ENCODE data around the gene RYR2. TPM values are rescaled to one million over a fixed set of nuclear protein-coding genes. Genes with fewer than 3 reads are reported as not detected.

The RYR2 gene
- total and polyA plus RNA-seq, 9 of the 15 experiments (the other 6 are each of a cell fraction or from before 2014, with no cell fraction given): 0.03 to 0.42 (median 0.14) TPM

DNA sequence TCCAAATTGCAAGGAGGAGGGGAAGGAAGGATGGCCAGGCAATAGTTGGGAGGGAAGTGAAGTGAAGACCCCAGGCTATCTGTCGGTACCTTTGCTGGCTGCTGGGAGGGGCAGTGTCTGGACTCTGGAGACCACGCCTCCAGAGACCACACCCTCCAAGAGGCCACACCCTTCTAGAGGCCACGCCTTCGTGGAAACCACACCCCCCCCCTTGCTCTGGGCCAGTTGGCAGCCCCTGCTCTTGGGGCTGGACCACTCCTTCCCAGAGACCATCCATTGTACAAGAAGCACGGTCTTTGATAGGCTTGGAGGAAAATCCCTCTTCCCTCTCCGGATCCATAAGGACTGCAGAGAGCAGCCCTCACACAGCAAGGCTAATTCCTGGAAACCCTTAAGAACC lies 73.1 kb downstream of the RYR2 start:
- ChIA-PET CTCF (ENCODE audit: low intra/inter-chr PET ratio) (no interaction called here), POLR2A (interaction anchor here (0.6 kb wide), 1 partner anchor 66 kb away, joined by 3 read pairs; no protein-coding TSS in a partner anchor)
- H3K4me1 ChIP-seq (replicated peaks in 1 of 2; ENCODE audit: control insufficient read depth in 2 of 2, insufficient read depth in 2 of 2, low read length in 2 of 2): no peaks in the 10 kb centered on the region
- no peak overlapping the region for H3K4me3 ChIP-seq
- peak; percentile 36 to 67 (median 64) for DNase-seq (ENCODE audit: extremely low read depth in 1 of 4, low spot score in 3 of 4)
- H3K9ac ChIP-seq (ENCODE audit: insufficient read depth in 1 of 2, low read depth in 2 of 2, low read length in 2 of 2): no peak overlapping the region
- WGBS (ENCODE audit: insufficient coverage, low coverage, missing lambda C conversion rate): 5% methylated on average over 5 of the region's 6 CpGs
- H3K9me3 ChIP-seq (replicated peaks; ENCODE audit: control insufficient read depth, insufficient read depth, low read depth, low read length): no peaks in the 10 kb centered on the region
- ATAC-seq: peak; percentile 100
- no TSS peak for BruUV-seq (replicated peaks)
- FAIRE-seq: peak; percentile 29
- no peaks in the 10 kb centered on the region for H3K36me3 ChIP-seq (ENCODE audit: control insufficient read depth, insufficient read depth, low read length)
- intact Hi-C loops (cut with micrococcal nuclease) (loop anchor here (10.0 kb wide), 1 partner anchor 510 kb away; the partner anchor contains the start of gene HEATR1), in situ Hi-C loops (cut with MboI) (no loop called here)
- no peak overlapping the region for H3K4me2 ChIP-seq (ENCODE audit: insufficient read depth, low read length)
- H3K79me2 ChIP-seq (ENCODE audit: control insufficient read depth, insufficient read depth, low read length): no peaks in the 10 kb centered on the region
- H3K27ac ChIP-seq (ENCODE audit: extremely low read depth, low read depth, low read length): no peak overlapping the region
- no peaks in the 10 kb centered on the region for H4K20me1 ChIP-seq (replicated peaks; ENCODE audit: control insufficient read depth, insufficient read depth, low read length)
- H3K9me1 ChIP-seq (ENCODE audit: control insufficient read depth, insufficient read depth, low read length): no peaks in the 10 kb centered on the region
- no peak overlapping the region for H2AFZ ChIP-seq (ENCODE audit: low read depth, low read length)
- TF ChIP-seq ZNF224 (CRISPR knock-in tag; IDR thresholded peaks at IDR 0.05) (no peak), HDAC2 (IDR thresholded peaks at IDR 0.05) (no peak), MYC (IDR thresholded peaks at IDR 0.05; ENCODE audit: low read depth, low read length) (no peak), MYC (CRISPR knock-in tag; IDR thresholded peaks at IDR 0.05; ENCODE audit: borderline replicate concordance, low read depth) (no peak), SMAD4 (CRISPR knock-in tag; conservative IDR thresholded peaks at IDR 0.05) (no peak), LCOR (CRISPR knock-in tag; IDR thresholded peaks at IDR 0.05) (no peak)
- TF ChIP-seq, protein P1, sequence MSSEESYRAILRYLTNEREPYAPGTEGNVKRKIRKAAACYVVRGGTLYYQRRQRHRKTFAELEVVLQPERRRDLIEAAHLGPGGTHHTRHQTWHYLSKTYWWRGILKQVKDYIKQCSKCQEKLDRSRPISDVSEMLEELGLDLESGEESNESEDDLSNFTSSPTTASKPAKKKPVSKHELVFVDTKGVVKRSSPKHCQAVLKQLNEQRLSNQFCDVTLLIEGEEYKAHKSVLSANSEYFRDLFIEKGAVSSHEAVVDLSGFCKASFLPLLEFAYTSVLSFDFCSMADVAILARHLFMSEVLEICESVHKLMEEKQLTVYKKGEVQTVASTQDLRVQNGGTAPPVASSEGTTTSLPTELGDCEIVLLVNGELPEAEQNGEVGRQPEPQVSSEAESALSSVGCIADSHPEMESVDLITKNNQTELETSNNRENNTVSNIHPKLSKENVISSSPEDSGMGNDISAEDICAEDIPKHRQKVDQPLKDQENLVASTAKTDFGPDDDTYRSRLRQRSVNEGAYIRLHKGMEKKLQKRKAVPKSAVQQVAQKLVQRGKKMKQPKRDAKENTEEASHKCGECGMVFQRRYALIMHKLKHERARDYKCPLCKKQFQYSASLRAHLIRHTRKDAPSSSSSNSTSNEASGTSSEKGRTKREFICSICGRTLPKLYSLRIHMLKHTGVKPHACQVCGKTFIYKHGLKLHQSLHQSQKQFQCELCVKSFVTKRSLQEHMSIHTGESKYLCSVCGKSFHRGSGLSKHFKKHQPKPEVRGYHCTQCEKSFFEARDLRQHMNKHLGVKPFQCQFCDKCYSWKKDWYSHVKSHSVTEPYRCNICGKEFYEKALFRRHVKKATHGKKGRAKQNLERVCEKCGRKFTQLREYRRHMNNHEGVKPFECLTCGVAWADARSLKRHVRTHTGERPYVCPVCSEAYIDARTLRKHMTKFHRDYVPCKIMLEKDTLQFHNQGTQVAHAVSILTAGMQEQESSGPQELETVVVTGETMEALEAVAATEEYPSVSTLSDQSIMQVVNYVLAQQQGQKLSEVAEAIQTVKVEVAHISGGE (CRISPR knock-in tag; IDR thresholded peaks at IDR 0.05): no peak
- TF ChIP-seq, protein P2, sequence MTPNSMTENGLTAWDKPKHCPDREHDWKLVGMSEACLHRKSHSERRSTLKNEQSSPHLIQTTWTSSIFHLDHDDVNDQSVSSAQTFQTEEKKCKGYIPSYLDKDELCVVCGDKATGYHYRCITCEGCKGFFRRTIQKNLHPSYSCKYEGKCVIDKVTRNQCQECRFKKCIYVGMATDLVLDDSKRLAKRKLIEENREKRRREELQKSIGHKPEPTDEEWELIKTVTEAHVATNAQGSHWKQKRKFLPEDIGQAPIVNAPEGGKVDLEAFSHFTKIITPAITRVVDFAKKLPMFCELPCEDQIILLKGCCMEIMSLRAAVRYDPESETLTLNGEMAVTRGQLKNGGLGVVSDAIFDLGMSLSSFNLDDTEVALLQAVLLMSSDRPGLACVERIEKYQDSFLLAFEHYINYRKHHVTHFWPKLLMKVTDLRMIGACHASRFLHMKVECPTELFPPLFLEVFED (CRISPR knock-in tag; conservative IDR thresholded peaks at IDR 0.05): no peak
- TF ChIP-seq, protein P3, sequence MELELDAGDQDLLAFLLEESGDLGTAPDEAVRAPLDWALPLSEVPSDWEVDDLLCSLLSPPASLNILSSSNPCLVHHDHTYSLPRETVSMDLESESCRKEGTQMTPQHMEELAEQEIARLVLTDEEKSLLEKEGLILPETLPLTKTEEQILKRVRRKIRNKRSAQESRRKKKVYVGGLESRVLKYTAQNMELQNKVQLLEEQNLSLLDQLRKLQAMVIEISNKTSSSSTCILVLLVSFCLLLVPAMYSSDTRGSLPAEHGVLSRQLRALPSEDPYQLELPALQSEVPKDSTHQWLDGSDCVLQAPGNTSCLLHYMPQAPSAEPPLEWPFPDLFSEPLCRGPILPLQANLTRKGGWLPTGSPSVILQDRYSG (tag; conservative IDR thresholded peaks at IDR 0.05; ENCODE audit: low read depth): no peak
- peaks cover 0 to 6% of the 10 kb centered on the region in 2 experiments; a peak in 2 of 5 replicates for H3K27me3 ChIP-seq (ENCODE audit: control insufficient read depth in 2 of 2, insufficient read depth in 2 of 2, low read length in 2 of 2)
